Measurements from ENCODE around the gene APBB3.

Gene APBB3

GRCh38 chr5:140576776-140577201 is 12.4 kb upstream of the APBB3 start:
- no peak overlapping the region for H3K4me3 ChIP-seq (ENCODE audit: low read depth, low read length)
- no peak for DNase-seq (ENCODE audit: low read depth)
- in situ Hi-C loops (cut with HindIII; ENCODE audit: low sequenced_read_pairs): no loop called here
- TF ChIP-seq, protein P1, sequence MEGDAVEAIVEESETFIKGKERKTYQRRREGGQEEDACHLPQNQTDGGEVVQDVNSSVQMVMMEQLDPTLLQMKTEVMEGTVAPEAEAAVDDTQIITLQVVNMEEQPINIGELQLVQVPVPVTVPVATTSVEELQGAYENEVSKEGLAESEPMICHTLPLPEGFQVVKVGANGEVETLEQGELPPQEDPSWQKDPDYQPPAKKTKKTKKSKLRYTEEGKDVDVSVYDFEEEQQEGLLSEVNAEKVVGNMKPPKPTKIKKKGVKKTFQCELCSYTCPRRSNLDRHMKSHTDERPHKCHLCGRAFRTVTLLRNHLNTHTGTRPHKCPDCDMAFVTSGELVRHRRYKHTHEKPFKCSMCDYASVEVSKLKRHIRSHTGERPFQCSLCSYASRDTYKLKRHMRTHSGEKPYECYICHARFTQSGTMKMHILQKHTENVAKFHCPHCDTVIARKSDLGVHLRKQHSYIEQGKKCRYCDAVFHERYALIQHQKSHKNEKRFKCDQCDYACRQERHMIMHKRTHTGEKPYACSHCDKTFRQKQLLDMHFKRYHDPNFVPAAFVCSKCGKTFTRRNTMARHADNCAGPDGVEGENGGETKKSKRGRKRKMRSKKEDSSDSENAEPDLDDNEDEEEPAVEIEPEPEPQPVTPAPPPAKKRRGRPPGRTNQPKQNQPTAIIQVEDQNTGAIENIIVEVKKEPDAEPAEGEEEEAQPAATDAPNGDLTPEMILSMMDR (IDR thresholded peaks at IDR 0.05; ENCODE audit: low read depth, low read length, missing control alignments): no peak

- H3K4me3 ChIP-seq (ENCODE audit: low read depth, low read length): no peak overlapping the region
- no peak for DNase-seq (ENCODE audit: low read depth)
- in situ Hi-C loops (cut with HindIII; ENCODE audit: low sequenced_read_pairs): no loop called here
- TF ChIP-seq, protein P1 (IDR thresholded peaks at IDR 0.05; ENCODE audit: low read depth, low read length, missing control alignments): no peak
These were observed 10.9 kb upstream of the APBB3 start for GRCh38 chr5:140575309-140575708.

GRCh38 chr5:140574165-140574564 is 9.8 kb upstream of the APBB3 start:
- no peak overlapping the region for H3K4me3 ChIP-seq (ENCODE audit: low read depth, low read length)
- in situ Hi-C loops (cut with HindIII; ENCODE audit: low sequenced_read_pairs): no loop called here
- DNase-seq (ENCODE audit: low read depth): no peak
- TF ChIP-seq, protein P1 (IDR thresholded peaks at IDR 0.05; ENCODE audit: low read depth, low read length, missing control alignments): no peak

DNA sequence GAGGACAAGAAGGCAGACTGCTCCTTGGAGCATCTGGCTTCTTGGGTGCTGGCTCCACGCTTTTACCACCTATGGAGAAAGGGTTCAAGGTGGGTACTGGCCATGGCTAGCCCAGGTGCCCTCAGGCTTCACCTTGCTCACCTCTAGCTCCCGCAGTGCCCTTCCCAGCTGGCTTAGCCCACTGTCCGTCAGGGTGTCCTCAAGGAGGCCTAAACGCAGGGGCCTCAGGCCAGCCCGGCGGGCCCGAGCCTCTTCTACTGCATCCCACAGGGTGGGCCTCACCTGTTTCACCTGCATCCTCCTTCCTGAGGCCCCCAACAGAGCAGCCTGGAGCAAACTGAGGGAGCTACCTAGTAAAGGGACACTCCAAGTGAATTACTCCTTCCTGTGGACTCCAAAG is 9.3 kb upstream of the APBB3 start:
- in situ Hi-C loops (cut with HindIII; ENCODE audit: low sequenced_read_pairs): no loop called here
- DNase-seq (ENCODE audit: low read depth): no peak
- TF ChIP-seq, protein P1 (IDR thresholded peaks at IDR 0.05; ENCODE audit: low read depth, low read length, missing control alignments): no peak
- no peak overlapping the region for H3K4me3 ChIP-seq (ENCODE audit: low read depth, low read length)

DNA sequence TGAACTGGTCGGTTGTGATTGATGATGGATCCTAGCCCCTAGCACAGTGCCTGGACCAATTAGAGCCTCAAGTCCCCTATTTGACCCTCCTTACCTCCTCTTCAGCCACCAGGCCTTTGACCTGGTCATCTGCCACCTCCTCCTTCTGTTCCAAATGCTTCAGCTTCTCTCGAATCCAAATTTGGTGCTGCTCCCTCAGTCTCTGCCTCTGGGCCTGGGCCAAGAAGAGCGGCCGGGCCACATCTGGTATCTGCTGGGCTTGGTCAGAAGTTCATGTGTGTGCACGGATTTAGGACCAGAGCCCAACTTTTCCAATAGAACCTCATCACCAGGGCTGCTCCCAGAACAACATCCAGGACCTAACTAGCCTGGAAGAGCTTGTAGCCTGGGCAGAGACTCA is 6.7 kb upstream of the APBB3 start:
- H3K4me3 ChIP-seq (ENCODE audit: low read depth, low read length): no peak overlapping the region
- DNase-seq (ENCODE audit: low read depth): no peak
- TF ChIP-seq, protein P1 (IDR thresholded peaks at IDR 0.05; ENCODE audit: low read depth, low read length, missing control alignments): no peak
- in situ Hi-C loops (cut with HindIII; ENCODE audit: low sequenced_read_pairs): no loop called here

- TF ChIP-seq, protein P1 (IDR thresholded peaks at IDR 0.05; ENCODE audit: low read depth, low read length, missing control alignments): no peak
- no peak overlapping the region for H3K4me3 ChIP-seq (ENCODE audit: low read depth, low read length)
- in situ Hi-C loops (cut with HindIII; ENCODE audit: low sequenced_read_pairs): no loop called here
- DNase-seq (ENCODE audit: low read depth): no peak
These were observed 6.1 kb upstream of the APBB3 start for GRCh38 chr5:140570488-140570887.

DNA sequence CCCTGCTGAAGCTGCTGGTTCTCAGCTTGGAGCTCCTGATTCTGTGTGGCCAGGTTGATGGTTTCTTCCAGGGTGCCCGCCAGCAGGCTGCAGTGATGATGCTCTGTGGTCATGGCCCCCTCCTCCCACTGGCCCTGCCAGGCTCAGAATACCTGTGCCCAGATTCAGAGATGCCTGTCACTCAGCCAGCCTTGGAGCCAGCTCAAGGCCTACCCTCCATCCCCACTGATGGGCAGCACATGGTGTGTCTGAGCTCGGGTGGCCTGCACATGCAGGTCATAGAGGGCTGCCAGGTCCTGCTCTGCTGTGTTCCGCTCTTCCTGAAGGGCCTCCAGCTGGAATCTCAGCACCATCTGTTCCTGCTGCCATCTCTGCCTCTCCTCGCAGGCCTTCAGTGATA is 5.7 kb upstream of the APBB3 start:
- DNase-seq (ENCODE audit: low read depth): no peak
- TF ChIP-seq, protein P1 (IDR thresholded peaks at IDR 0.05; ENCODE audit: low read depth, low read length, missing control alignments): no peak

More for the DNA sequence above, 5.7 kb upstream of the APBB3 start:
- in situ Hi-C loops (cut with HindIII; ENCODE audit: low sequenced_read_pairs): no loop called here
- H3K4me3 ChIP-seq (ENCODE audit: low read depth, low read length): no peak overlapping the region
